SK-N-SH treated with all-trans-retinoic acid at 6 μM for 48 hours (cell line): ENCODE results near the gene ASB9.

Source experiments
- ATAC-seq: fragments of 200-7000 bp; cut with Tn5 transposase; 3 replicates; pipeline ENCODE4 v1.9.1; 2020; ENCODE audit warnings: mild to moderate bottlenecking, moderate library complexity
- ARNTL ChIP-seq: fragments of 450-650 bp; formaldehyde crosslinking; IDR thresholded peaks from 2 replicates; pipeline ENCODE4 v1.5.0; 2020; ENCODE audit warnings: low read depth, mild to moderate bottlenecking, moderate library complexity, borderline replicate concordance
- BACH2 ChIP-seq: fragments of 250-450 bp; sonication (Bioruptor Pico); IDR thresholded peaks from 2 replicates; pipeline ENCODE4 v1.9.0; 2021; ENCODE audit warnings: mild to moderate bottlenecking, borderline replicate concordance
- CREB5 ChIP-seq: fragments of 250-450 bp; sonication (Bioruptor Pico); IDR thresholded peaks from 2 replicates; pipeline ENCODE4 v1.5.1; 2020; ENCODE audit warnings: low read depth, mild to moderate bottlenecking, moderate library complexity
- CSDC2 ChIP-seq: fragments of 250-450 bp; sonication (Bioruptor Pico); IDR thresholded peaks from 2 replicates; pipeline ENCODE4 v1.5.0; 2020; ENCODE audit warnings: mild to moderate bottlenecking, moderate library complexity
- CSRNP3 ChIP-seq: fragments of 250-450 bp; sonication (Bioruptor Pico); IDR thresholded peaks from 2 replicates; pipeline ENCODE4 v1.5.1; 2021; ENCODE audit warnings: mild to moderate bottlenecking, moderate library complexity
- ESRRG ChIP-seq: fragments of 250-450 bp; sonication (Bioruptor Pico); IDR thresholded peaks from 2 replicates; pipeline ENCODE4 v1.6.1; 2021; ENCODE audit warnings: mild to moderate bottlenecking
- GLIS3 ChIP-seq: fragments of 250-450 bp; sonication (Bioruptor Pico); IDR thresholded peaks from 2 replicates; pipeline ENCODE4 v1.5.0; 2020; ENCODE audit warnings: mild to moderate bottlenecking, moderate library complexity
- ISL1 ChIP-seq: fragments of 250-450 bp; sonication (Bioruptor Pico); IDR thresholded peaks from 2 replicates; pipeline ENCODE4 v2.1.2; 2022; ENCODE audit warnings: mild to moderate bottlenecking, moderate library complexity
- OSR1 ChIP-seq: fragments of 250-450 bp; sonication (Bioruptor Pico); IDR thresholded peaks from 2 replicates; pipeline ENCODE4 v1.8.0; 2022; ENCODE audit warnings: moderate library complexity, mild to moderate bottlenecking, inconsistent platforms
- PATZ1 ChIP-seq: fragments of 250-450 bp; sonication (Bioruptor Pico); IDR thresholded peaks from 2 replicates; pipeline ENCODE4 v1.8.0; 2020; ENCODE audit warnings: mild to moderate bottlenecking, moderate library complexity, borderline replicate concordance
- POU6F1 ChIP-seq: fragments of 250-450 bp; sonication (Bioruptor Pico); IDR thresholded peaks from 2 replicates; pipeline ENCODE4 v1.8.0; 2021; ENCODE audit warnings: low read depth, mild to moderate bottlenecking, moderate library complexity, borderline replicate concordance
- PPARA ChIP-seq: fragments of 250-450 bp; sonication (Bioruptor Pico); IDR thresholded peaks from 2 replicates; pipeline ENCODE4 v1.5.0; 2020; ENCODE audit warnings: mild to moderate bottlenecking, borderline replicate concordance
- RARB ChIP-seq: fragments of 250-450 bp; sonication (Bioruptor Pico); IDR thresholded peaks from 2 replicates; pipeline ENCODE4 v1.8.0; 2021; ENCODE audit warnings: mild to moderate bottlenecking, moderate library complexity
- SNAI2 ChIP-seq: fragments of 250-450 bp; sonication (Bioruptor Pico); IDR thresholded peaks from 2 replicates; pipeline ENCODE4 v1.5.0; 2020; ENCODE audit warnings: mild to moderate bottlenecking, moderate library complexity
- TOX ChIP-seq: fragments of 250-450 bp; sonication (Bioruptor Pico); IDR thresholded peaks from 2 replicates; pipeline ENCODE4 v1.8.0; 2021; ENCODE audit warnings: mild to moderate bottlenecking, moderate library complexity, borderline replicate concordance
- ZC3H10 ChIP-seq: fragments of 250-450 bp; sonication (Bioruptor Pico); IDR thresholded peaks from 2 replicates; pipeline ENCODE4 v1.5.1; 2021; ENCODE audit warnings: mild to moderate bottlenecking, moderate library complexity
- ZFP30 ChIP-seq: fragments of 450-650 bp; formaldehyde crosslinking; IDR thresholded peaks from 2 replicates; pipeline ENCODE4 v1.5.0; 2022; ENCODE audit warnings: mild to moderate bottlenecking, moderate library complexity
- ZNF565 ChIP-seq: fragments of 450-650 bp; formaldehyde crosslinking; conservative IDR thresholded peaks from 2 replicates; pipeline ENCODE4 v1.5.0; 2020; ENCODE audit warnings: low read depth, mild to moderate bottlenecking, moderate library complexity
- ZNF8 ChIP-seq: fragments of 450-650 bp; formaldehyde crosslinking; IDR thresholded peaks from 2 replicates; pipeline ENCODE4 v1.5.0; 2020; ENCODE audit warnings: mild to moderate bottlenecking, moderate library complexity
- TF ChIP-seq, protein P1 (sequence below): fragments of 250-450 bp; sonication (Bioruptor Pico); IDR thresholded peaks from 2 replicates; pipeline ENCODE4 v1.5.0; 2020; ENCODE audit warnings: mild to moderate bottlenecking, moderate library complexity

ASB9 gene

GRCh38 chrX:15207994-15208393, 61.9 kb downstream of the ASB9 start:
- no peak for ATAC-seq
- TF ChIP-seq CREB5 (no peak), RARB (no peak), ISL1 (no peak), TOX (CRISPR knock-in tag) (no peak), OSR1 (no peak), PATZ1 (CRISPR knock-in tag) (no peak), BACH2 (CRISPR knock-in tag) (no peak), ZNF565 (CRISPR knock-in tag) (no peak), PPARA (CRISPR knock-in tag) (no peak), CSRNP3 (CRISPR knock-in tag) (no peak), POU6F1 (CRISPR knock-in tag) (no peak), ARNTL (CRISPR knock-in tag) (no peak), ESRRG (no peak), SNAI2 (no peak)
- TF ChIP-seq, protein P1, sequence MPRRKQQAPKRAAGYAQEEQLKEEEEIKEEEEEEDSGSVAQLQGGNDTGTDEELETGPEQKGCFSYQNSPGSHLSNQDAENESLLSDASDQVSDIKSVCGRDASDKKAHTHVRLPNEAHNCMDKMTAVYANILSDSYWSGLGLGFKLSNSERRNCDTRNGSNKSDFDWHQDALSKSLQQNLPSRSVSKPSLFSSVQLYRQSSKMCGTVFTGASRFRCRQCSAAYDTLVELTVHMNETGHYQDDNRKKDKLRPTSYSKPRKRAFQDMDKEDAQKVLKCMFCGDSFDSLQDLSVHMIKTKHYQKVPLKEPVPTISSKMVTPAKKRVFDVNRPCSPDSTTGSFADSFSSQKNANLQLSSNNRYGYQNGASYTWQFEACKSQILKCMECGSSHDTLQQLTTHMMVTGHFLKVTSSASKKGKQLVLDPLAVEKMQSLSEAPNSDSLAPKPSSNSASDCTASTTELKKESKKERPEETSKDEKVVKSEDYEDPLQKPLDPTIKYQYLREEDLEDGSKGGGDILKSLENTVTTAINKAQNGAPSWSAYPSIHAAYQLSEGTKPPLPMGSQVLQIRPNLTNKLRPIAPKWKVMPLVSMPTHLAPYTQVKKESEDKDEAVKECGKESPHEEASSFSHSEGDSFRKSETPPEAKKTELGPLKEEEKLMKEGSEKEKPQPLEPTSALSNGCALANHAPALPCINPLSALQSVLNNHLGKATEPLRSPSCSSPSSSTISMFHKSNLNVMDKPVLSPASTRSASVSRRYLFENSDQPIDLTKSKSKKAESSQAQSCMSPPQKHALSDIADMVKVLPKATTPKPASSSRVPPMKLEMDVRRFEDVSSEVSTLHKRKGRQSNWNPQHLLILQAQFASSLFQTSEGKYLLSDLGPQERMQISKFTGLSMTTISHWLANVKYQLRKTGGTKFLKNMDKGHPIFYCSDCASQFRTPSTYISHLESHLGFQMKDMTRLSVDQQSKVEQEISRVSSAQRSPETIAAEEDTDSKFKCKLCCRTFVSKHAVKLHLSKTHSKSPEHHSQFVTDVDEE (CRISPR knock-in tag), result no peak

GRCh38 chrX:15207384-15207783, 62.5 kb downstream of the ASB9 start:
- no peak for ATAC-seq
- TF ChIP-seq POU6F1 (CRISPR knock-in tag) (no peak), CSRNP3 (CRISPR knock-in tag) (no peak), PATZ1 (CRISPR knock-in tag) (no peak), ZC3H10 (CRISPR knock-in tag) (no peak), OSR1 (no peak), SNAI2 (no peak), CSDC2 (CRISPR knock-in tag) (no peak), GLIS3 (CRISPR knock-in tag) (no peak), ZNF8 (CRISPR knock-in tag) (no peak), ZFP30 (CRISPR knock-in tag) (no peak)
